T1000 (cell line): Measurements from ENCODE around the gene NCL.

Experiments used
- DNase-seq: peaks from one replicate; lab custom pipeline; 2025; ENCODE audit warnings: mixed read lengths; lab: John Stamatoyannopoulos, UW

NCL gene, protein sequence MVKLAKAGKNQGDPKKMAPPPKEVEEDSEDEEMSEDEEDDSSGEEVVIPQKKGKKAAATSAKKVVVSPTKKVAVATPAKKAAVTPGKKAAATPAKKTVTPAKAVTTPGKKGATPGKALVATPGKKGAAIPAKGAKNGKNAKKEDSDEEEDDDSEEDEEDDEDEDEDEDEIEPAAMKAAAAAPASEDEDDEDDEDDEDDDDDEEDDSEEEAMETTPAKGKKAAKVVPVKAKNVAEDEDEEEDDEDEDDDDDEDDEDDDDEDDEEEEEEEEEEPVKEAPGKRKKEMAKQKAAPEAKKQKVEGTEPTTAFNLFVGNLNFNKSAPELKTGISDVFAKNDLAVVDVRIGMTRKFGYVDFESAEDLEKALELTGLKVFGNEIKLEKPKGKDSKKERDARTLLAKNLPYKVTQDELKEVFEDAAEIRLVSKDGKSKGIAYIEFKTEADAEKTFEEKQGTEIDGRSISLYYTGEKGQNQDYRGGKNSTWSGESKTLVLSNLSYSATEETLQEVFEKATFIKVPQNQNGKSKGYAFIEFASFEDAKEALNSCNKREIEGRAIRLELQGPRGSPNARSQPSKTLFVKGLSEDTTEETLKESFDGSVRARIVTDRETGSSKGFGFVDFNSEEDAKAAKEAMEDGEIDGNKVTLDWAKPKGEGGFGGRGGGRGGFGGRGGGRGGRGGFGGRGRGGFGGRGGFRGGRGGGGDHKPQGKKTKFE

GRCh38 chr2:231463698-231464575, at the start of gene NCL:
TSS of gene NCL (minus strand) at chr2:231464484. CDS start at chr2:231464353, 131 bp downstream.
- DNase-seq = peak; percentile 85

DNA sequence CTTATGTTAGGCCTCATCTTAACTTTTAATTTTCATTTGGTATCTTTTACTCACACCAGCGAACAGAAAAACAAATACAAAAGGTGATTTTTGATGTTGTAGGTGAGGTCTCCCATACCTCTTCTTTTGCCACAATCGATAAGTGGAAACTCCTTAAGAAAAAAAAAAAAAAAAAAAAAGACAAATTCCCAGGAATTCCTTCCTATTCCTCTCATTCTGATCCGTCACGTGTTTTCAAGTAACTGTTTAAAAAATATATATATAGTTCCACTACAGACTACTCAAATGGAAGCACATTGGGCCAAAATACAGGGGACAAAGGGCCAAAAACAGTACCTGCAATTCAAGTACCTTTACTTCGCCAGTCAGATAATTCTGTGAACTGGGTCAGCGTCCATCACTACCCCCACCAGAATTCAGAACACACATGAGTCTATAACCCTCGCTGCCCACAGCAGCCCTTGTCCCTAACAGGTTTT, 49.5 kb upstream of the NCL start:
- no peak for DNase-seq

DNA sequence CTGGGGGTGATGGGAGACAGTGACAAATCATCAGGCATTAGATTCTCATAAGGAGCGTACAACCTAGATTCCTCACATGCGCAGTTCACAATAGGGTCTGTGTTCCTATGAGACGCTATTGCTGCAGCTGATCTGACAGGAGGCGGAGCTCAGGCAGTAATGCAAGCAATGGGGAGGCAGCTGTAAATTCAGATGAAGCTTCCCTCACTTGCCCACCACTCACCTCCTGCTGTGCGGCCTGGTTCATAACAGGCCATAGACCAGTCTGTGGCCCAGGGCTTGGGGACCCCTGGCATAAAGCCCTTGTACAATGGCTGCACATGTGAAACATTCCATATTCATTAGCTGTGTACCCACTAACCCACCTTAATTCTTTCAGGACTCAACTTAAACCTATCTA, 47.9 kb upstream of the NCL start:
- DNase-seq = no peak

- DNase-seq = no peak
Measured at GRCh38 chr2:231503766-231504165, 39.5 kb upstream of the NCL start.

GRCh38 chr2:231502596-231502995, 38.3 kb upstream of the NCL start:
- DNase-seq = no peak

- no peak for DNase-seq
Measured at GRCh38 chr2:231497651-231498050, 33.4 kb upstream of the NCL start.

DNA sequence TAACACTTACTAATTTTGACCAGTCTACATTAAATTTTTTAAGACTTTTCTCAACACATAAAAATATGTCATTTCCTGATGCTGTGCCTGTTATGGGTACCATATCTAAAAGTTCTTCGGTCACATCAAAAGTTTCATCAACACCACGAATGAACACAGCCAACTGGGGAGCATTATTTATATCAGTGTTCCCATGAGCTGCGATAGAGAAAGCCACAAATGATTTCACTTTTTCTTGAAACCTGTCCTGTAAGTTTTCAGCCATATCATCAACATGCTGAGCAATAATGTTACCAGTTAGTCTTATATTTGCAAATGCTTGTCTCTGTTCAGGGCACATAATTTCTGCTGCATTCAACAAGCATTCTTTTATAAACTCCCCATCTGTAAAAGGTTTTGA, 30.4 kb upstream of the NCL start:
- DNase-seq = no peak

GRCh38 chr2:231490801-231491200, 26.5 kb upstream of the NCL start:
- DNase-seq = no peak

- DNase-seq = no peak
Measured at GRCh38 chr2:231489990-231490389, 25.7 kb upstream of the NCL start.

DNA sequence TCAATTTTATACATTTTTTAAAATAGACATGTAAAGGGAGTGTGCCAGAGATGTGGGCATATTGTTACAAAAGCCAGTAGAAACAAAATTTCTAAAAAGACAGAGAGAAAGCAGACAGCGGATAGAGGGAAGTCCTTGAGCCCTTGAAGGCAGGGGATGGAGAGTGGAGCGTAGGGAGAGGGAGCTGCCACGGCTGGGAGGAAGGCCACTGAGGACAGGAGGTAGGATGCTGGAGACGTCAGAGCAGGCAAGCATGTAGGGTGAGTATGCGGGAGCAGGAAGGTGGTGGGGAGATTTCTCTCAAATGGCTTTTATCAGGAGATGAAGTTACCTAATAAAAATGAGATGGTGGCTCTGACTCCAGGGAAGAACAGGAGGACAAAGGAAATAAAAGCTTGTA, 24.0 kb upstream of the NCL start:
- no peak for DNase-seq

- no peak for DNase-seq
Measured at GRCh38 chr2:231486851-231487596, 22.7 kb upstream of the NCL start.

DNA sequence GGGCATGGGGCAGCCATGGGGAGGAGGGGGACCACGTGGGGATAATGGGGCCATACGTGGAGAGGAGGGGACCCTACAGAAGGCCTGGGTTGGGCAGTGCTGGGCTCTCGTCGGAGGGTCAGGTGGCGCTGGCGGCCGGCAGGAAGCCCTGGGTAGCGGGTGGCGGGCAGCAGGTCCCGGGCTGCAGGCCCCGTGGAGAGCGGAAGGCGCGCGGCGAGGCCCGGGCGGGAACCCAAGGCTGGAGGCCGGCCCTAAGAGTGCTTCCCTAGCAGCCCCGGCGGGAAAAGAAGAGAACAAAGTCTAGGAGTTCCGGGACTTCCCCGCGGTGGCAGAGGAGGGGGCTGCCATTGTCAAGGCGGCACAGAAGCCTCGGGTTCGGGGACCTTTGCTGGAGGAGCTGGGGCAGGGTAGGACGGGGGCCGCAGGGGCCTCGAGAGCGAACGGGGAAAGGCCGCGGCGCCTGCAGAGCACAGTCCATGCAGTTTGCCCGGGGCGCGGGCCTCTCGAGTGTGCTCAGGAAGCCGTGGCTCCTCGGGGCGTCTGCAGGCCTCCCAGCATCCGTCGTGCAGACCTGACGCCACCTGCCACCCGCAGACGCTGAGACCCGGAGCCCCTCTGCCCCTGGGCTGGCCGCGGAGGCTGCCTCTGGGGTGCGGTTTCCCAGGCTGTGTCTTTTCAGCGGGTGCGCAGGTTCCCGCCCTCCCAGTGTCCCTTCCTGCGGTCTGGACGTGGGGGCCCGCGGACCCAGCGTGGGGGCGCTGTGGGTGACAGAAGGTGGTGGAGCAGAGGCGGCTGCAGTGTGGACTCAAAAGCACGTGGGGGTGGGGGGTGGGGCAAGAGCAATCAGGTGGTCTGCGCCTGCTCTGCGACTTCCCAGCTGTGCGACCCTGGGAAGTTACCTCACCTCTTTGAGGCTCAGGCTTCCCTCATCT, 19.4 kb upstream of the NCL start:
- no peak for DNase-seq

DNA sequence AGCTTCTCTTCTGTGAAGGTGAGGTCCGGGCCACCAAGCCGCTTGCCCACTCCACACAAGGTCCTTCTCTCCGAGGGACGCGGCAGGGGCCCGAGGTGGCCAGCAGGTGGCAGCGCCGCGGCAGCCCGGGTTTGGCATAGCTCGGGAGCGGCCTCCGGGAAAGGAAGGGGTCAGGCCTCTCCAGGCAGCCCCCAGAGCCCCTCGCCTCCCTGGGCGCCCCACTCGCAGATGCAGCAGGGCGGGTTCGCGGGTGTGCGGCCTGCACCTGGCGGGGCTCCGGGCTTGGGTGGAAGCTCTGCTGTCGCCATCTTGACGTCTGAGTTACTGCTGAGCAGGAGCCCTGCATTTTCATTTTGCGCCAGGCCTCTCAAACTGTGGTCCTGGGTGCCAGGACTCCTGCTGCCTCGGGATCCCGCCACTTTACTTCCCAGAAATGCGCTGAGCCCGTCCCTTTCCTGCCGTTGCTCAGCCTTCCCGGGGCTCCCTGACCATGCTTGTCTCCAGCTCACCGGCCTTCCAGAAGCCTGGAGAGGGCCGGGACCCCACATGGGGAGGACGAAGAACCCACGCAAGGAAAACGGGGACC, 18.6 kb upstream of the NCL start:
- DNase-seq = no peak

- DNase-seq = no peak
Measured at GRCh38 chr2:231480781-231481180, 16.5 kb upstream of the NCL start.

DNA sequence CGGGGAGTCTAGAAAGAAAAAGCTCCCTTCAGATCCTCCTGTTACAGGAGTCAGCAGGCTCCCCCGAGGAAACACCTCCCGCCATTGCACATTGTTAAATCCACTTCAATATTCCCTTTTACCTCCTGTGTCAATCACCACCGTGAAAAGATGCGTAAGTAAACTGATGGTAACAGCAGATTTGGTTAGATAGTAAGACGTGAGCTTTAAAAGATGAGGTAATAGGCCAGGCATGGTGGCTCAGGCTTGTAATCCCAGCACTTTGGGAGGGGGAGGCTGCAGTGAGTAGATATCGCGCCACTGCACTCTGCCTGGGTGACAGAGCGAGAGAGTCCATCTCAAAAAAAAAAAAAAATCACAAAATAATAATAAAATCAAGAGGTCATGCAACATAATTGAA, 15.2 kb upstream of the NCL start:
- DNase-seq = no peak

- DNase-seq = no peak
Measured at GRCh38 chr2:231476920-231477319, 12.6 kb upstream of the NCL start.

DNA sequence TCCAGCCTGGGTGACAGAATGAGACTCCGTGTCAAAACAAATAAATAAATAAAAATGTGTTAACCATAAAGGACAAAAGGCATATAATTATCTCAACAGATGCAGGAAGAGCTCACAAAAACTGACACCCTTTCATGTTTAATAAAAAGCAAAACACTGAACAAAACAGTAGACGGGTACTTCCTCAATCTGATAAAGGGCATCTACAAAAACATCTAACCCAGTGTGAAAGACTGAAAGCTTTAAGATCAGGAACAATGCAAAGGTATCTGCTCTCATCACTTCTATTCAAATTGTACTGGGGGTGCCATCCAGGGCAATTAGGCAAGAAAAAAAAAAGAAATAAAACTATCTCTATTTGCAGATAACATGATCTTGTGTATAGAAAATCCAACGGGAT, 11.7 kb upstream of the NCL start:
- no peak for DNase-seq

DNA sequence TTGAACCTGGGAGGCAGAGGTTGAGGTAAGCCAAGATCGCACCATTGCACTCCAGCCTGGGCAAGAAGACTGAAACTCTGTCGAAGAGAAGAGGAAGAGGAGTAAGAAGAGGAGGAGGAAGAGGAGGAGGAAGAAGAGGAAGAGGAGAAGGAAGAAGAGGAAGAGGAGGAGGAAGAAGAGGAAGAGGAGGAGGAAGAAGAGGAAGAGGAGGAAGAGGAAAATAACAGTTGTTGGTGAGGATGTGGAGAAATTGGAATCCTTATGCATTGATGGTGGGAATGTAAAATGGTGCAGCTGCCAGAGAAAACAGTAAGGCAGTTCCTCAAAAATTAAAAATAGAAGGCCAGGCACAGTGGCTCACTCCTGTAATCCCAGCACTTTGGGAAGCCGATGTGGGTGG, 8.5 kb upstream of the NCL start:
- DNase-seq = no peak

GRCh38 chr2:231470246-231470900, 6.1 kb upstream of the NCL start:
- DNase-seq = no peak

DNA sequence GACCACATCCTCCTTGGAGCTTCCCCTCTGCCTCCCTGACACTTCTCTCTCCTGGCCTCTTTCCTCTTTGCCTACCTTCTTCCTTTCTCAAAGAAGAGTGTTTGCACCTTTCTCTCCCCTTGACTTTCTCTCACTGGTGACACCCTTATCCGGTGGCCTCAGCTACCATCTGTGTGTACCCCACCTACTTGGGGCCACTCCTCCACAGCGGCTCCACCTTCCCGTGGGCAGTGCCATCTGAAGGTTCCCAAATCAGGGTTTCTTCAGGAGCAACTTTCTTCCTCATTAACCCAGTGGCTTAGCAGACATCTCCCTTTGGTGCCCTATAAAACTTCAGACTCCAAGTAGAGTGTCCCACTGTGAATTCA, 5.3 kb upstream of the NCL start:
- no peak for DNase-seq
